ENCODE measurements around the gene TOR1AIP1. TPM values are rescaled to one million over a fixed set of nuclear protein-coding genes. Genes with fewer than 3 reads are reported as not detected.

TOR1AIP1 gene
- total RNA-seq, 2 experiments from 2014 or later = 50.1 to 71.6 TPM

DNA sequence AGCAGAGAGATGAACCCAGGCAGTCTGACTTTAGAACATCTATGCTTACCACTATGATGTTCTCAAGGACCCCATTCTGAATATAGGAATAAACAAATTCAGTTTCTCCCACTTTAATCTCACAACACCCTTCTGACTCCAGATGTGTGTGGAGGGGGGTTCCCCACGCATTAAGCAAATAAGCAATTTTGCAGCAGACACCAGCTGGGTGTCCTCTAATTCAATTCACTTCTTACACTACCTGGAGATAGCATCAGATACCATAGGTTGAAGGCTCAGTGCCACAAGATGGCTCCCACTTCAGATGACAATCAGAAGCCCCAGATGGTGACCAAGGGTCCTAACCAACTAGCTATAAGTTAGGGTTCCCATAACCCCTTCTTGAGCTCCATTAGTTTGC lies 42.2 kb downstream of the TOR1AIP1 start:
- intact Hi-C loops (cut with DNase I, micrococcal nuclease) = no loop called here
- Mint-ChIP-seq H3K27me3 (no peaks in the 10 kb centered on the region), H3K4me3 (no peak overlapping the region), H3K4me1 (no peaks in the 10 kb centered on the region), H3K27ac (no peak overlapping the region), H3K9me3 (ENCODE audit: low read depth) (no peaks in the 10 kb centered on the region), H3K36me3 (ENCODE audit: low read depth) (peaks cover 8% of the 10 kb centered on the region)
- DNase-seq (no peak), ATAC-seq (no peak)
- ChIA-PET POLR2A (no interaction called here), CTCF (interaction anchor here (0.9 to 1.7 kb wide), 3 partner anchors 9 to 56 kb away, joined by 3 read pairs; no protein-coding TSS in a partner anchor)

GRCh38 chr1:179925302-179925701 lies 43.2 kb downstream of the TOR1AIP1 start:
- Mint-ChIP-seq H3K36me3 (ENCODE audit: low read depth) (peaks cover 3% of the 10 kb centered on the region), H3K4me3 (no peak overlapping the region), H3K27ac (no peak overlapping the region), H3K4me1 (no peaks in the 10 kb centered on the region), H3K9me3 (ENCODE audit: low read depth) (no peaks in the 10 kb centered on the region), H3K27me3 (no peaks in the 10 kb centered on the region)
- CTCF ChIA-PET = interaction anchor here (0.7 kb wide), 1 partner anchor 62 kb away, joined by 3 read pairs; no protein-coding TSS in a partner anchor
- POLR2A ChIA-PET = no interaction called here
- ATAC-seq (no peak), DNase-seq (no peak)
- intact Hi-C loops (cut with DNase I, micrococcal nuclease) = no loop called here

DNA sequence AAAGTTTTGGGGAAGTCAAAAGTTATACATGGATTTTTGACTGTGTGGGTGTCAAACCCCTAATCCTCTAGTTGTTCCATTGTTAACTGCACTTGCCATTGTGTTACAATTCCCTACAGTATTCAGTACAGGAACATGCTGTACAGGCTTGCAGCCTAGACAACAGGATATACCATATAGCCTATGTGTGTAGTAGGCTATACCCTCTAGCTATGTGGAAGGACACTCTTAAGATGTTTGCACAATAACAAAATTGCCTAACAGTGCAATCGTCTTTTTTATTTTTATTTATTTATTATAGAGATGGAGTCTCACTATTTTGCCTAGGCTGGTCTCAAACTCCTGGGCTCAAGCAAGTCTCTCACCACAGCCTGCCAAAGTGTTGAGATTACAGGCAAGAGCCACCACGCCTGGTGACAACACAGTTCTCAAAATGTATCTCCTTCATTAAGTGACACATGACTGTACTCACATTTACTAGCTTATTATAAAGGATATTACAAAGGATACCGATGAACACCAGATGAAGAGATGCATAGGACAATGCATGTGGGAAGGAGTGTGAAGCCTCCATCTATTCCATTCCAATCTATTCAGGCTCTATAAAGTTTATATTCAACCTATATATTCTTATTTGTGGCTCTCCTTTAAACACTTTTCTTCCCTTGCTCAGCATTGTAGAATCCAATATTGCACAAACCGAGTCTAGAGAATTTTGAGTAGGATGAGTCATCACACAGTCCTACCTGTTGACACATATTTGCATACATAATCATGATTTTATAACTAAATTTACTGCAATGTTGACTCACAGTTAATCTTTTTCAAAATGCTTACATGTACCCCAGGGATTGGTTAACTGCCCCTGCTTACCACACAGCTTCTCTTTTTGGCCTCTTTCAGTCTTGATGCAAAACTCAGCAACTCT lies 44.1 kb downstream of the TOR1AIP1 start:
- ChIA-PET CTCF (interaction anchor here (0.7 to 1.2 kb wide), 3 partner anchors 11 to 61 kb away, joined by 3 read pairs; no protein-coding TSS in a partner anchor), POLR2A (no interaction called here)
- Mint-ChIP-seq H3K27ac (no peak overlapping the region), H3K9me3 (ENCODE audit: low read depth) (no peaks in the 10 kb centered on the region), H3K36me3 (ENCODE audit: low read depth) (peaks cover 1% of the 10 kb centered on the region), H3K4me1 (no peaks in the 10 kb centered on the region), H3K4me3 (no peak overlapping the region), H3K27me3 (no peaks in the 10 kb centered on the region)
- no peak for DNase-seq
- intact Hi-C loops (cut with DNase I, micrococcal nuclease) = no loop called here
- no peak for ATAC-seq

DNA sequence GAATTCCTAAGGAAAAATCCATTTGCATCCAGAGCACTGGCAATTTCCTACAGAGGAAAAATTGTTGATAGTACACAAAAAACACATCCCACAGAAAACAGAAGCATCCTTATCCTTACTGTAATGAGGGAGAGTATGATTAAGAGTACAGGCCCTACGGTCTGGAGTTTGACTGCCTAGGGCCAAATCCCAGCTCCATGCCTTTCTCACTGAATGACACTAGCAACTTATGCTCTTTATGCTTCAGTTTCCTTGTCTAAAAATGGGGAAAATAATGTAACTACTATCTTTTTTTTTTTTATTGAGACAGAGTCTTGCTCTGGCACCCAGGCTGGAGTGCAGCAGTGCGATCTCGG lies 44.7 kb downstream of the TOR1AIP1 start:
- no peaks in the 10 kb centered on the region for H3K9me3 Mint-ChIP-seq (ENCODE audit: low read depth)
- DNase-seq (no peak), ATAC-seq (no peak)
- H3K4me3 Mint-ChIP-seq = no peak overlapping the region
- H3K27ac Mint-ChIP-seq = no peak overlapping the region
- CTCF ChIA-PET = interaction anchor here (1.2 kb wide), 2 partner anchors 10 to 24 kb away, joined by 3 read pairs; no protein-coding TSS in a partner anchor
- peaks cover under 1% of the 10 kb centered on the region for H3K36me3 Mint-ChIP-seq (ENCODE audit: low read depth)
- H3K27me3 Mint-ChIP-seq = no peaks in the 10 kb centered on the region
- no peaks in the 10 kb centered on the region for H3K4me1 Mint-ChIP-seq
- intact Hi-C loops (cut with DNase I, micrococcal nuclease) = no loop called here
- POLR2A ChIA-PET = no interaction called here

DNA sequence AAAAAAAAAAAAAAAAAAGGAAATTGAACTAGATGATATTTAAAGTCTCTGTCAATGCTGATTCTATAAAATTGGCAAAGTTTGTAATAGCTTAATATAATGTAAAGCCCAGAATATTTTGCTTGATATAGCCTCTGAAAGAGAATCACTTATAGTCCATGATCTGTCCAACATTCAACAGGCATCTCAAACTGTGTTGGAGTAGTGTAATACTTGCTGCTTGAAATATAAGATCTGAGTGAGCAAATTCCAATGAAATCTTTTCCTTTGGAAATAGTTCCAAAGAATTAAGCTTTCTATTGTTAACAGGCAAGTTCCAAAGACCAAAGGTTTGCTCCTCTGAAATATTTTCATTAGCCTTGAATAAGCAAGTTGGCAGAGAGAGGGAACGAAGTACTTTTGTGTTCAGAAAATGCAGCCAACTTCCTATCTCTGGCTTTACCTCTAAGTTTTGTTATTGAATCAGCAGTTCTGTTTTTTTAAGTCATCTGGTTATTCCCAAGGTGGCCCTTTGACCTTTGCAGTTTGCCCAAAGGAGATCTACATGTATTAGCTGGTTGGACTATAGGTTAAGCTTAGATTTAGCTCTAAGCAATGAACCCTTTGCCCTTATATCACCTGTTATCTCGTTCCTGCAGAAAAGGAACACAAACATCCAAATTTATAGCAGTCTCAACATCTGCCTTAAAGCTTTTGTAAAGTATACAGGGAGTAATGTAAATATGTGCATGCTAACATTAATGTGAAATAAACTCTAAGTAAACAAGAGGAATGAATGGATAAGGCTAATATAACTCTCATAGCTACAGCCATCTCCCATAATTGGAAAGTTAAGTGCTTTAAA lies 48.1 kb downstream of the TOR1AIP1 start:
- CTCF ChIA-PET = interaction anchor here (0.6 to 1.3 kb wide), 3 partner anchors 11 to 318 kb away, joined by 3 read pairs; no protein-coding TSS in a partner anchor
- Mint-ChIP-seq H3K9me3 (ENCODE audit: low read depth) (no peaks in the 10 kb centered on the region), H3K4me3 (no peak overlapping the region), H3K27me3 (no peaks in the 10 kb centered on the region), H3K36me3 (ENCODE audit: low read depth) (no peaks in the 10 kb centered on the region), H3K27ac (no peak overlapping the region), H3K4me1 (no peaks in the 10 kb centered on the region)
- POLR2A ChIA-PET = no interaction called here
- intact Hi-C loops (cut with DNase I, micrococcal nuclease) = no loop called here
- ATAC-seq (no peak), DNase-seq (no peak)

DNA sequence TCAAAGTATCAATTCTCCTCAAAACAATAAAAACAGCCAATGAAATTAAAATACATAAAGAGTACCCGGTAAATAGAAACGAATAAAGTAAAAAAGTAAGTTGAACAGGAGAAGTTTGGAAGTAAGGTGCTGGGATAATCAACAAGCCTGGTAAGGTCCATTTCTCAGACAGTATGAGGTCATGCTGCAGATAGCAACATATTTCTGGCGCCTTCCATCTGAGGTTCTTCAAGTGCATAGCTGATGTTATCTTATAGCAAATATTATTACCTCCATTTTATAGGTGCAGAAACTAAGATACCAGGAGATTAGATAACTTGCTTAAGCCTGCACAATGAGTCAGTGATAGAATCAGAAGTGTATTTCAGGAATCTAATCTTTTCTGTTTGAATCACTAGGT lies 48.8 kb downstream of the TOR1AIP1 start:
- Mint-ChIP-seq H3K4me1 (no peaks in the 10 kb centered on the region), H3K27me3 (no peaks in the 10 kb centered on the region), H3K27ac (no peak overlapping the region), H3K4me3 (no peak overlapping the region), H3K36me3 (ENCODE audit: low read depth) (no peaks in the 10 kb centered on the region), H3K9me3 (ENCODE audit: low read depth) (no peaks in the 10 kb centered on the region)
- intact Hi-C loops (cut with DNase I, micrococcal nuclease) = no loop called here
- ATAC-seq (no peak), DNase-seq (no peak)
- POLR2A ChIA-PET = no interaction called here
- CTCF ChIA-PET = interaction anchor here (1.1 to 1.3 kb wide), 2 partner anchors 11 to 54 kb away, joined by 3 read pairs; no protein-coding TSS in a partner anchor

- Mint-ChIP-seq H3K36me3 (ENCODE audit: low read depth) (no peaks in the 10 kb centered on the region), H3K4me3 (no peak overlapping the region), H3K27ac (no peak overlapping the region), H3K4me1 (no peaks in the 10 kb centered on the region), H3K9me3 (ENCODE audit: low read depth) (no peaks in the 10 kb centered on the region), H3K27me3 (no peaks in the 10 kb centered on the region)
- ATAC-seq = no peak
- no peak for DNase-seq
- ChIA-PET CTCF (interaction anchor here (1.0 to 1.4 kb wide), 2 partner anchors 9 to 24 kb away, joined by 3 to 5 read pairs; no protein-coding TSS in a partner anchor), POLR2A (interaction anchor here (0.7 kb wide), 1 partner anchor 42 kb away, joined by 4 read pairs; no protein-coding TSS in a partner anchor)
- intact Hi-C loops (cut with DNase I, micrococcal nuclease) = no loop called here
Measured at GRCh38 chr1:179933219-179933618, 51.1 kb downstream of the TOR1AIP1 start.

DNA sequence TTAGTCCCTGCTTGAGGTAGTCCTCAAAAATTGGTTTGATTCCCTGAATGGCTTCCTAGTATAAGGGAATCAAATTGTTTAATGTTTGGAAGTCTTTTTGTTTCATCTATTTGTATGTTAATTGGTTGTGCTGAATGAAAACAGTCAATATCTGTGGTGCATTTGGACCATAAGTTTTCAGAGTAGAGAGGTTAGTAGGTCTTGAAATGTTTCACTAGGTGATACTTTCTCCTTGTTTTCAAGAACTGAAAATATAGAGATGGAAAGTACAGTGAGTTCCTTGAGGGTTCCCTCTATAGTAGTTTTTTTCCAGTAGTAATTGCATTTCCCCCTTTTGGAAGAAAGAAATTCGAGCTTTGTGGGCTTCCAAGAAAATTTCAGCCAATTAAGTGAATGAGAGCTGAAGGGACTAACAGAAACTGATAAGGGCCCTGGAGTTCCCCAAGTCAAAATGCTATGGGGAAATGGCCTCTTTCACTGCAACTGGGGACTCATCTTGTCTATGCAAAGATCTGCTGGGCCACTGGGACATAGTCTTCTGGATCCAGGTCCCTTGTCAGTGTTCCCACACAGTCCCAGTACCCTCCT lies 53.9 kb downstream of the TOR1AIP1 start:
- ChIA-PET CTCF (no interaction called here), POLR2A (no interaction called here)
- DNase-seq (no peak), ATAC-seq (no peak)
- Mint-ChIP-seq H3K27ac (no peak overlapping the region), H3K4me3 (no peak overlapping the region), H3K36me3 (ENCODE audit: low read depth) (no peaks in the 10 kb centered on the region), H3K9me3 (ENCODE audit: low read depth) (no peaks in the 10 kb centered on the region), H3K27me3 (peaks cover 2% of the 10 kb centered on the region), H3K4me1 (no peaks in the 10 kb centered on the region)
- intact Hi-C loops (cut with DNase I, micrococcal nuclease) = no loop called here

- no peaks in the 10 kb centered on the region for H3K4me1 Mint-ChIP-seq
- H3K27me3 Mint-ChIP-seq = peaks cover 2% of the 10 kb centered on the region
- intact Hi-C loops (cut with DNase I, micrococcal nuclease) = no loop called here
- ChIA-PET CTCF (interaction anchor here (1.2 kb wide), 1 partner anchor 11 kb away, joined by 3 read pairs; no protein-coding TSS in a partner anchor), POLR2A (no interaction called here)
- H3K27ac Mint-ChIP-seq = no peak overlapping the region
- no peak overlapping the region for H3K4me3 Mint-ChIP-seq
- no peak for ATAC-seq
- H3K36me3 Mint-ChIP-seq (ENCODE audit: low read depth) = no peaks in the 10 kb centered on the region
- no peak for DNase-seq
- no peaks in the 10 kb centered on the region for H3K9me3 Mint-ChIP-seq (ENCODE audit: low read depth)
Measured at GRCh38 chr1:179937668-179938254, 55.7 kb downstream of the TOR1AIP1 start.

DNA sequence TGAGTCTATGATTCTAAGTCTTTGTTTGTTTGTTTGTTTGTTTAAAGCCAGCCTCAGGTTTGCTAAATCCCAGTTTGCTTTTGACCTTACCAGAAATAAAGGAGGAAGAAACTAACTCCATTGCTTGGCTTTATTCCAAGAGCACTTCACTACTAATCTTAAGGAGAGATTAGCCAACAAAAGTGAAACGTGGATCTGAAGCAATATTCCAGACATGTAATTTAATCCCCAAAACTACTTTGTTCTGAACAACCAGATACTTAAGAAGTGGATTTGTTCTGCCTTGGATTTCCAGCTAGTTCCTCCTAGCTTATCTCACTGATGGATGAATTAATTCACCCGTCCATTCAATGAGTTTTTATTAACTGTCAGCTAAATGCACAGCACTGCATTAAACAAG lies 56.7 kb downstream of the TOR1AIP1 start:
- Mint-ChIP-seq H3K27me3 (peaks cover 2% of the 10 kb centered on the region), H3K27ac (no peak overlapping the region), H3K9me3 (ENCODE audit: low read depth) (no peaks in the 10 kb centered on the region), H3K4me1 (no peaks in the 10 kb centered on the region), H3K36me3 (ENCODE audit: low read depth) (no peaks in the 10 kb centered on the region), H3K4me3 (no peak overlapping the region)
- no peak for DNase-seq
- POLR2A ChIA-PET = no interaction called here
- CTCF ChIA-PET = interaction anchor here (1.0 to 1.2 kb wide), 3 partner anchors 15 to 242 kb away, joined by 3 to 4 read pairs (median 4); no protein-coding TSS in a partner anchor
- ATAC-seq = no peak
- intact Hi-C loops (cut with DNase I, micrococcal nuclease) = no loop called here

DNA sequence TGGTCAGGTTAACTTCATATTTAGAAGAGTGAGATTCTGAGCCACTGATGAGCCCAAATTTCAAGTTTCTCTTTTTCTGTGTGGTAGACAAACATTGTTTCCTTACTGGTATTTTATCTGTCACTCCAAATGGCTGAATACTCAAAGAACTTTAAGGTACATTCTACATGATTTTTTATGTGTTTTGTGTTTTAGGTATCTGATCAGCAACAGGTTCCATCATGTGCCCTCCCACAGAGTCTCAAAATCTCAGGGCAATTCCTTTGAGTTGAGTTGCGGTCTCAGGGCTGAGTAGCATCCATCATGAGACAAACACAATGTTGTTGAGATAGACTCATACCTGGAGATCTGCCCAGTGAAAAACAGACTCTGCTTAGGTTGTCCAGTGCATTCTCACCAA lies 57.9 kb downstream of the TOR1AIP1 start:
- H3K27me3 Mint-ChIP-seq = peaks cover 2% of the 10 kb centered on the region
- ChIA-PET POLR2A (no interaction called here), CTCF (interaction anchor here (1.0 to 1.1 kb wide), 2 partner anchors 234 to 241 kb away, joined by 3 to 4 read pairs; no protein-coding TSS in a partner anchor)
- H3K27ac Mint-ChIP-seq = no peak overlapping the region
- H3K9me3 Mint-ChIP-seq (ENCODE audit: low read depth) = no peaks in the 10 kb centered on the region
- no peaks in the 10 kb centered on the region for H3K4me1 Mint-ChIP-seq
- no peak overlapping the region for H3K4me3 Mint-ChIP-seq
- no peak for DNase-seq
- intact Hi-C loops (cut with DNase I, micrococcal nuclease) = no loop called here
- H3K36me3 Mint-ChIP-seq (ENCODE audit: low read depth) = no peaks in the 10 kb centered on the region
- no peak for ATAC-seq
